ENCODE measurements around the gene AIFM3. TPM values are rescaled to one million over a fixed set of nuclear protein-coding genes. Genes with fewer than 3 reads are reported as not detected.

Gene AIFM3
- total RNA-seq, 2 donors from 2014 or later = 1.4 to 1.8 TPM

- no peak for DNase-seq (ENCODE audit: low spot score)
- no peaks in the 10 kb centered on the region for H3K9me3 ChIP-seq
- no peak overlapping the region for H3K27ac ChIP-seq
- no peaks in the 10 kb centered on the region for H3K27me3 ChIP-seq (replicated peaks; ENCODE audit: insufficient read depth)
- H3K4me1 ChIP-seq (replicated peaks) = no peaks in the 10 kb centered on the region
- intact Hi-C loops (cut with DNase I) = no loop called here
- TF ChIP-seq CTCF (IDR thresholded peaks at IDR 0.05) (no peak), POLR2A (IDR thresholded peaks at IDR 0.05) (no peak), POLR2AphosphoS5 (IDR thresholded peaks at IDR 0.05) (no peak)
- H3K36me3 ChIP-seq = peaks cover 8 to 11% of the 10 kb centered on the region in 2 donors
- no peak overlapping the region for H3K4me3 ChIP-seq
- WGBS = 90% methylated on average over 25 of the region's 30 CpGs
These were observed 27.3 kb downstream of the AIFM3 start for GRCh38 chr22:20994128-20994901.

- no peak overlapping the region for H3K4me3 ChIP-seq
- TF ChIP-seq POLR2A (IDR thresholded peaks at IDR 0.05) (no peak), POLR2AphosphoS5 (IDR thresholded peaks at IDR 0.05) (no peak), CTCF (IDR thresholded peaks at IDR 0.05) (no peak)
- 91% methylated on average over 10 of the region's 10 CpGs for WGBS
- DNase-seq (ENCODE audit: low spot score) = no peak
- no peak overlapping the region for H3K27ac ChIP-seq
- H3K27me3 ChIP-seq (replicated peaks; ENCODE audit: insufficient read depth) = no peaks in the 10 kb centered on the region
- H3K9me3 ChIP-seq = no peaks in the 10 kb centered on the region
- peaks cover 11% of the 10 kb centered on the region in 2 donors for H3K36me3 ChIP-seq
- intact Hi-C loops (cut with DNase I) = no loop called here
- peaks cover 2% of the 10 kb centered on the region for H3K4me1 ChIP-seq (replicated peaks)
These were observed 27.8 kb downstream of the AIFM3 start for GRCh38 chr22:20994902-20995241.

GRCh38 chr22:20995329-20996030, 28.4 kb downstream of the AIFM3 start:
- TF ChIP-seq POLR2A (IDR thresholded peaks at IDR 0.05) = no peak
- no peak for TF ChIP-seq CTCF (IDR thresholded peaks at IDR 0.05)
- no peak for TF ChIP-seq POLR2AphosphoS5 (IDR thresholded peaks at IDR 0.05)
- H3K9me3 ChIP-seq = no peaks in the 10 kb centered on the region
- H3K27me3 ChIP-seq (replicated peaks; ENCODE audit: insufficient read depth) = no peaks in the 10 kb centered on the region
- 88% methylated on average over 23 of the region's 23 CpGs for WGBS
- H3K4me3 ChIP-seq = no peak overlapping the region
- H3K27ac ChIP-seq = no peak overlapping the region
- H3K4me1 ChIP-seq (replicated peaks) = peaks cover 8% of the 10 kb centered on the region
- peaks cover 11% of the 10 kb centered on the region in 2 donors for H3K36me3 ChIP-seq
- intact Hi-C loops (cut with DNase I) = no loop called here
- DNase-seq (ENCODE audit: low spot score) = no peak

- Histone ChIP-seq H3K4me1 (replicated peaks) (peaks cover 14% of the 10 kb centered on the region), H3K27me3 (replicated peaks; ENCODE audit: insufficient read depth) (no peaks in the 10 kb centered on the region), H3K36me3 (peaks cover 11% of the 10 kb centered on the region in 2 donors), H3K9me3 (no peaks in the 10 kb centered on the region), H3K4me3 (no peak overlapping the region), H3K27ac (no peak overlapping the region)
- 97% methylated on average over 10 of the region's 10 CpGs for WGBS
- TF ChIP-seq CTCF (IDR thresholded peaks at IDR 0.05) = no peak
- TF ChIP-seq POLR2AphosphoS5 (IDR thresholded peaks at IDR 0.05) = no peak
- TF ChIP-seq POLR2A (IDR thresholded peaks at IDR 0.05) = no peak
- no peak for DNase-seq (ENCODE audit: low spot score)
- intact Hi-C loops (cut with DNase I) = no loop called here
These were observed 29.0 kb downstream of the AIFM3 start for GRCh38 chr22:20996031-20996410.
